H1 (cell line): ENCODE data around the gene SIGLEC12. TPM values are rescaled to one million over a fixed set of nuclear protein-coding genes. Genes with fewer than 3 reads are reported as not detected.

ENCODE experiments used
- ASH2L ChIP-seq: fragments of 200-600, 300-600 bp; sonication (generic); IDR thresholded peaks from one replicate; pipeline ENCODE4 v1.7.1; 2017; ENCODE audit warnings: low read length
- BRCA1 ChIP-seq: IDR thresholded peaks from 2 replicates; pipeline ENCODE4 v1.6.1; 2012; ENCODE audit warnings: low read depth, low read length, improper control_type of control experiment
- CHD1 ChIP-seq: IDR thresholded peaks from 2 replicates; pipeline ENCODE4 v1.6.1; 2012; ENCODE audit warnings: low read depth, low read length, improper control_type of control experiment
- CHD2 ChIP-seq: IDR thresholded peaks from 2 replicates; pipeline ENCODE4 v1.6.1; 2012; ENCODE audit warnings: low read length, improper control_type of control experiment
- NANOG ChIP-seq: IDR thresholded peaks from 2 replicates; pipeline ENCODE4 v1.6.1; 2011; ENCODE audit warnings: low read length, low read depth, mild to moderate bottlenecking, inconsistent platforms; ENCODE audit not compliant: insufficient read depth, poor library complexity, severe bottlenecking
- POLR2A ChIP-seq, 2 experiments: IDR thresholded peaks; 1 replicate in 1 of 2; 2 replicates in 1 of 2; pipeline ENCODE4 v1.6.1; 2011; ENCODE audit warnings: low read depth in 2 of 2, low read length in 2 of 2, mild to moderate bottlenecking in 2 of 2; ENCODE audit errors: control extremely low read depth in 1 of 2
- SIN3A ChIP-seq, 2 experiments: IDR thresholded peaks in 1 of 2; conservative IDR thresholded peaks in 1 of 2; 2 replicates each; pipeline ENCODE4 v1.6.1; 2011 to 2012; ENCODE audit warnings: low read length in 2 of 2, improper control_type of control experiment in 1 of 2, low read depth in 1 of 2, mild to moderate bottlenecking in 1 of 2
- SP1 ChIP-seq: IDR thresholded peaks from 2 replicates; pipeline ENCODE4 v1.6.1; 2011; ENCODE audit warnings: low read depth, low read length
- polyA plus RNA-seq, 7 experiments: library from polyadenylated mRNA; depleted of rRNA in 3 of 7; stranded (reverse) in 5 of 7; unstranded in 2 of 7; fragments of >200 nt in 5 of 7; fragments of 200-250 nt in 2 of 7; gene quantifications; 1 replicate in 5 of 7; 2 replicates in 1 of 7; 4 replicates in 1 of 7; pipeline versions ENCODE4 v1.2.1 to v1.2.3, GENCODE V29; 2011 to 2013; ENCODE audit warnings: missing spikeins in 2 of 7, mixed read lengths in 2 of 7
- total RNA-seq: library from RNA; stranded (reverse); fragmentation: NEBNext Ultra II Directional; extraction: Animal tissue kit (Norgen Biotek cat#: 25700); gene quantifications from 2 replicates; pipeline ENCODE4 v1.2.1, GENCODE V29; 2021

Gene SIGLEC12
- total and polyA plus RNA-seq, 2 of the 8 experiments (the other 6 are each of a cell fraction or from before 2014, with no cell fraction given) = not detected

DNA sequence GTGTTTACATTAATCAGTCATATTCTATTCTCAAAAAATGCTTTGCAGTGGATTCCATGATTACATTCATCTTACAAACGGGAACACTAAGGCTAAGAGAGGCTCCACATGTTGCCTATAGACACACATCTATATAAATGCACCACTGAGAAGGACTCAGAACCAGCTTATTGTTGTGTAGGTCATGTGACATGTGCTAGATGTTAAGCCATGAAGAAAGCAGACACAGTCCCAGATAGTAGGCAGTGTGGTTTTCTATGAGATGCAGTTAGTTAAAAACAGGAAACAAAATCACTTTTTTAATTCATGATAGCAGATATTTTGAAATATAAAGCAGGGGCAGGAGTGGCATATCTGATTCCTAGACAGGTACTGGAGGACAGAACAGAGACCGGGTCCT, 19.1 kb upstream of the SIGLEC12 start (continued):
- TF ChIP-seq NANOG (no peak), CHD2 (no peak), SIN3A (conservative IDR thresholded peaks at IDR 0.05 in 1 of 2, IDR thresholded peaks at IDR 0.05 in 1 of 2; ENCODE audit: low read depth in 1 of 2, low read length in 2 of 2) (no peak), BRCA1 (no peak), POLR2A (IDR thresholded peaks at IDR 0.05; ENCODE audit: control extremely low read depth in 1 of 2, low read depth in 2 of 2, low read length in 2 of 2) (no peak), ASH2L (no peak), CHD1 (no peak), SP1 (no peak)
